Stimulated activated CD4-positive, alpha-beta T cell treated with anti-CD3 and anti-CD28 coated beads, Interleukin-2, amount 100 ng/mL, for 4 hours (primary cell): ENCODE results near the gene SAMD8.
"Not testable (repeated sequence)": the region's sequence is repeated elsewhere in the genome, so short reads cannot be mapped to it uniquely, and the experiment has no call there.

Source experiments
- DNase-seq: peaks from one replicate; pipeline ENCODE4 v3.0.0-alpha.2; 2020; ENCODE audit warnings: low read depth

The SAMD8 gene

GRCh38 chr10:75195035-75195763, 83.7 kb downstream of the SAMD8 start:
- no peak for DNase-seq

DNA sequence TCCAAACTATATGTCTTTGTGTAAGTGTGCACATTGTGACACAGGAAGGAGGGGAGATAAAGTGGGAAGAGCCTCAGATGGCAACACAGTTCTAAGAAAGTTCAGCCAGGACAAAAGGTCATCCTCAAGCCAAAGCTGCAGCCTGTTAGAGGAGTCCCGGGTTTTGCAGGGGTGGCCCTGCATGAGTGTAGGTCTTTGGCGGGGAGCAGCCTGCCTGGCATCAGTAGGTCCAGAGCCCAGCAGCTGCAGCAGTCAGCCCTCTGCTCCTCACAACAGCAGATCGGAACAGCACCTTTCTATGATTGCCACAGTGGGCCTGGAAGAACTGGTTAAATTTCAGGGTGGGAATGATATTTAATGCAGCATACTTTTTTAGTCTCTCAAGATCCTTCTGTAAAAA, 85.6 kb downstream of the SAMD8 start:
- DNase-seq, result no peak

- no peak for DNase-seq
Measured at GRCh38 chr10:75197906-75198305, 86.5 kb downstream of the SAMD8 start.

- not testable (repeated sequence) for DNase-seq
Measured at GRCh38 chr10:75199949-75200348, 88.5 kb downstream of the SAMD8 start.

DNA sequence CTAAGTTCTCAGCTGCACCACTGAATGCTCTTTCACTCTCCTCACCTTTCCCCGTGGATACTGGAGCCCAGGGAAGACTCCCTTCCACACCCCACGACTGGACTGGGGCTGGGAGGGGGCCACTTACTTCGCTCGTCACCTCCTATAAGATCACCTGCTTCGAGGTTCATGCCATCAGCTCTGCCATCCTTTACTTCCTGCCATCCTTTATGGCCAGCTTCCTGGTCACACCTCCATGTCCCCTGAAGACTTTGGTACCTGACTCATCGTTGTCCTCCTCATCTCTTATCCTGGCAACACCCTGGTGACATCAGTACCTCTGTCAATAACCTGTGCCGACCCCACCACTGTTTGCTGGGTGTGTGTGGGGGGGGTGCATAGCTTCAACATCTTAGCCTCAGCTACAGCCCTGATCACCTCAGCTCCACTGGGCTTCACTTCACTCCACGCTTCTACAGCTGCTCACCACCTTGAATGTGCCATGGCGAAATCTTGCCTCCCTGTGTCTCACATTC, 90.4 kb downstream of the SAMD8 start:
- DNase-seq, result no peak

GRCh38 chr10:75202321-75203045, 91.0 kb downstream of the SAMD8 start:
- no peak for DNase-seq

DNA sequence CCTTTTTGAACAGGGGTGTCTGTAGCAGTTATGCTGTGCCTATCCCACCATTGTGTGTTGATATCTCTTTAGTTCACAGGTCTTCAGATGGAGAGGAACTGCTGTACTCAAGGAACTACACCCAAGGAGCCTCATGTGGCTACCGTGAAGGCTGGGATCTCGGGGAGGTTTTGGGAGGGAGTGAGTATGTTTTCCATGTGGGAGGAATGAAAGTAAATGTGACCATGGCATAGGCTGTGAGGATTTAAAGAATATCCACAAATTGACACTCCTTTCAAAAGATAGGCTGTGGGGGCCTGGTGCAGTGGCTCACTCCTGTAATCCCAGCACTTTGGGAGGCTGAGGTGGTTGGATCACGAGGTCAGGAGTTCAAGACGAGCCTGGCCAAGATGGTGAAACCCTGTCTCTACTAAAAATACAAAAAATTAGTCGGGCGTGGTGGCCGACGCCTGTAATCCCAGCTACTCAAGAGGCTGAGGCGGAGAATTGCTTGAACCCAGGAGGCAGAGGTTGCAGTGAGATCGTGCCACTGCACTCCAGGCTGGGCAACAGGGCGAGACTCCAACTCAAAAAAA, 91.7 kb downstream of the SAMD8 start:
- DNase-seq, result not testable (repeated sequence)

- DNase-seq, result no peak
Measured at GRCh38 chr10:75203724-75204123, 92.3 kb downstream of the SAMD8 start.

DNA sequence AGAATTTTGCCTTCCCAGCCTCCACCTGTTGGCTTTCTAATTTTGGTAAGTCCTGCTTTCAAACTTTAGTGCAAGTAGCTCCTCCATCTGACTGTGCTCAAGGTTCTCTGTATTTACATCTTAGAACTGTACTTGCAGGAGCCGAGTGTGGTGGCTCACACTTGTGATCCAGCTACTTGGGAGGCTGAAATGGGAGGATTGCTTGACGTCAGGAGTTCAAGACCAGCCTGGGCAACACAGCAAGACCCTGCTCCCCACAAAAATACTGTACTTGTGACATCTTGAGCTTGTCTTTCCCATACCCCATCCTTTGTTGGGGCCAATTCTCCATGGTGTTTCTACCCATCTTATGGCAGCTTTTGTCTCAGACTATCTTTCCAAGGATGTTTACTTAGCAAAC, 94.5 kb downstream of the SAMD8 start:
- no peak for DNase-seq

DNA sequence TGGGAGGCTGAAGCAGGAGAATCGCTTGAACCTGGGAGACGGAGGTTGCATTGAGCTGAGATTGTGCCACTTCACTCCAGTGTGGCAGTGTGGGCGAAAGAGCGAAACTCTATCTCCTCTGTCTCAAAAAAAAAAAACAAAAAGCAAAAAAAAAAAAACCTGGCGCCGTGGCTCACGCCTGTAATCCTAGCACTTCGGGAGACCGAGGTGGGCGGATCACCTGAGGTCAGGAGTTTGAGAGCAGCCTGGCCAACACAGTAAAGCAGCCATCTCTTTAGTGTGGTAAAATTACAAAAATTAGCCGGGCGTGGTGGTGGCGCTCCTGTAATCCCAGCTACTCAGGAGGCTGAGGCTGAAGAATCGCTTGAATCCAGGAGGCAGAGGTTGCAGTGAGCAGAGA, 95.2 kb downstream of the SAMD8 start:
- not testable (repeated sequence) for DNase-seq

DNA sequence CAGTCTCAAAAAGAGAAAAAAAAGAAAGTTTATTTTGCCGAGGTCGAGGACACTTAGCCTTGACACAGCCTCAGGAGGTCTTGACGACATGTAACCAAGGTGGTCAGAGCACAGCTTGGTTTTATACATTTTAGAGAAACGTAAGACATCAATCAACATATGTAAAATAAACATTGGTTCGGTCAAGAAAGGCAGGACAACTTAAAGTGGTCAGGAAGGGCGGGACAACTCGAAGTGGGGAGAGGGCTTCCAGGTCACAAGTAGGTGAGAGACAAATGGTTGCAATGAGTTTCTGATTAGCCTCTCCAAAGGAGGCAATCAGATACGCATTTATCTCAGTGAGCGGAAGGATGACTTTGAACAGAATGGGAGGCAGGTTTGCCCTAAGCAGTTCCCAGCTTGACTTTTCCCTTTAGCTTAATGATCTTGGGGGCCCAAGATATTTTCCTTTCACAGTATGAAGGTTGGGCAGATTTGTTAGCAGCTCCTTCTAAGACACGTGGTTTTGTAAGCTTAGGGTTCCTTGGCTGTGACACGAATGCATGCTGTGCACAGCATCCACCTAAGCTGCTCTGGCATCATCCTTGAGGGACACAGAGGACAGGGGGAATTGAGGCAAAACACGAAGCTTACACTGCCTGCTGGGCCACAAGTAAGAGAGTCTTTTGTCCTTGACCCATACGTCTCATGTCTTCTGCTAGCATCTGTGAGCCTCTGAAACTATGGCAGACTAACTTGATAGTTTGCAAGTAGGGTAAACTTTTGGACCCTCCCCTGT, 95.8 kb downstream of the SAMD8 start:
- DNase-seq, result no peak

GRCh38 chr10:75207857-75208144, 96.3 kb downstream of the SAMD8 start:
- no peak for DNase-seq

DNA sequence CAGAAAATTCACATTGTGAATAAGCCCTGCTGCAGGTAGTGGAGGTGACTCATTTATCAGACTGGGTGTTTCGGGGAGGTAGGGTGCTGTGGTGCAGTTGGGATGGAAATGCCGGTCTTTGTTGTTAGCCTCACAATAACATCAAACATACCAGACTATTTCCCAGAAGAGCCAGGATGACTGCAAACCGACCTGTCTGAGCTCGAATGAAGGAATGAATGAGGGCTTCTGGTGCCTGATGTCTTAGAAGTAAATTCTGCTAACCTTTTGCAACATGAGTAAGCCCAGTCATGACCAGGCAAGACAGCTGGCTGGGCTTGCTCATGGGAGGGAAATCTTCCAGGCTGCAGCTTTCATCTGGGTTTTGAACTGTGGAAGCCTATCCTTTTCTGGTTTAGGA, 96.7 kb downstream of the SAMD8 start:
- DNase-seq, result no peak

GRCh38 chr10:75209086-75209920, 97.8 kb downstream of the SAMD8 start:
- DNase-seq, result no peak

GRCh38 chr10:75209921-75210281, 98.4 kb downstream of the SAMD8 start:
- peak; percentile 73 for DNase-seq

DNA sequence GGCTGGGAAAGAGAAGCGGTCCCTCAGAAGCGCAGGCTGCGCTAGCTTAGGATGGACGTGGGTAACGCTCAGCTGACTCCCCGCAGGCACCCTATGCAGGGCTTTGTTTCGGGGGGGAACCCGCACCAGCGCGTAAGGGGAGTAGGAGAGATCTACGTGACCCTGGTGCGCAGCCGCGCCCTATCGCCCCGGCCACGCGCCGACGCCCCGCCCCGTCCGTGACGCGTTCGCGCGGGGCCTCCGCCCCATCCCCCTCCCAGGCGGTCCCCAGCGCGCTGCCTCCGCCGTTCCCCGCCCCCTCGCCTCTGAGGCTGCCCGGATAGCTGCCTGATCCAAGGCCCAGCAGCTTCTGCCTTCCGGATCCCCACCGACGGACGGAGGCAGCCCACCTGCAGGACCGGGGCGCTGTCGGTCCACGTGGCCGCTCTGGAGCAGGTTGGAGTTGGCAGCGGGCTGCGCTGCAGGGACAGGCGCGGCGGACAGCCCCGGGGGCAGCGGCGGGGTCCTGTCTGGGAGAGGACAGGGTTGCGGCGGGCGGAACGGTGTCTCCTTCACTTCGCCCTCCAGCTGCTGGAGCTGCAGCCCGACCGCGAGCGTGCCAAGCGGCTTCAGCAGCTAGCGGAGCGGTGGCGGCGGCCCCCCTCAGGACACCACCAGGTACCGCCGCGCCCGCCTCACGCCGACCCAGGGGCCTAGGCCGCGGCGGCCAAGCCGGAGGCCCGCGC, 99.0 kb downstream of the SAMD8 start, which contains the start of gene VDAC2:
Gene VDAC2 (plus strand): TSS at position 515 of the 725 bp plus-strand sequence. CDS start 363 bp downstream, outside the sequence.
- peak; percentile 90 for DNase-seq

- no peak for DNase-seq
Measured at GRCh38 chr10:75211007-75211691, 99.7 kb downstream of the SAMD8 start.

- no peak for DNase-seq
Measured at GRCh38 chr10:75212343-75212742, 100.9 kb downstream of the SAMD8 start.

DNA sequence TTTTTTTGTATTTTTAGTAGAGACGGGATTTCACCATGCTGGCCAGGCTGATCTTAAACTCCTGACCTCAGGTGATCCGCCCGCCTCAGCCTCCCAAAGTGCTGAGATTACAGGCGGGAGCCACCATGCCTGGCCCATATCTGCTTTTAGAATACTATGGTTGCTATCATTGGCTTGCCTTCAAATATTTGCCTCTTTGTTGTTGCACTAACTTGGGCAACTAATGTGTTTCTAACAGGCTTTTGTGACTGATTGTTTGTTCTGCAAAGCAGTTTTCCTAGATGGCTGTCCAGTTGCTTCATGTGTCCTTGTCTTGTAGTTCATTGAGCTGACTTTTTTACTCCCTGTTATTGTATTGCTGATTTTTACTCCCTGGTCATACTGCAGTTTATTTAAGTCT, 108.8 kb downstream of the SAMD8 start:
- no peak for DNase-seq

DNA sequence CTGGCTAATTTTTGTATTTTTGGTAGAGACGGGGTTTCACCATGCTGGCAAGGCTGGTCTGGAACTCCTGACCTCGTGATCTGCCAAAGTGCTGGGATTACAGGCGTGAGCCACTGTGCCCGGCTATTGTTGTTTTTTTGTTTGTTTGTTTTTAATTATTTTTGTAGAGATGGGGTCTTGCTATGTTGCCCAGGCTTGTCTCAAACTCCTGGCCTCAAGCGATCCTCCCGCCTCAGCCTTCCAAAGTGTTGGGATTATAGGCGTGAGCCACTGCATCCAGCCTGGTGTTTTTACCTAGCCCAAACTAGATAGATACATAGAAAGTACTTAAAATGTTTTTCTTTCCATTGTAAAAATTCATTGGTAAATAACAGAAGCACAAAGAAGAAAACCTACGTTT, 110.0 kb downstream of the SAMD8 start:
- DNase-seq, result not testable (repeated sequence)
